HepG2 (cell line): ENCODE data around the gene RIBC1. TPM values are rescaled to one million over a fixed set of nuclear protein-coding genes. Genes with fewer than 3 reads are reported as not detected.

Source experiments
- ATAC-seq: fragments of 200-7000 bp; cut with Tn5 transposase; 3 replicates; pipeline ENCODE4 v1.9.1; 2020; ENCODE audit warnings: mild to moderate bottlenecking, moderate library complexity
- BruUV-seq: library from RNA; stranded (reverse); fragments of 400-500 nt; replicated peaks from 2 replicates; lab custom pipeline; 2021; lab: Mats Ljungman, UMichigan
- CTCF ChIA-PET: fragments of 300-600 bp; formaldehyde crosslinking; extraction: SDS; loops from one replicate; lab custom pipeline; 2021; ENCODE audit warnings: low total read pairs, inconsistent platforms, low intra/inter-chr PET ratio; lab: Yijun Ruan, JAX
- POLR2A ChIA-PET: fragments of 350-600 bp; sonication (Branson Sonifier 250); formaldehyde crosslinking; loops from one replicate; lab custom pipeline; 2020; ENCODE audit warnings: antibody characterized with exemption, inconsistent platforms; lab: Yijun Ruan, JAX
- DNase-seq: peaks from one replicate; pipeline ENCODE4 v3.0.0-alpha.2; 2015; ENCODE audit warnings: low spot score
- FAIRE-seq: peaks from 3 replicates; lab custom pipeline; 2011; peaks lifted over from hg19 to GRCh38; lab: Jason Lieb, UNC
- H2AFZ ChIP-seq: one replicate; pipeline ENCODE4 v1.6.1; 2011; ENCODE audit warnings: low read length, inconsistent platforms
- H3K27ac ChIP-seq: fragments of 300-600 bp; 3 replicates; pipeline ENCODE4 v1.8.0; 2011; ENCODE audit warnings: mixed run types, mild to moderate bottlenecking, mixed read lengths, low read length, inconsistent platforms; ENCODE audit not compliant: insufficient read depth; ENCODE audit errors: extremely low read length
- H3K27me3 ChIP-seq, 2 experiments: fragments of 200-600 bp in 1 of 2; 2 replicates in 1 of 2; 3 replicates in 1 of 2; pipeline versions ENCODE4 v1.6.0 to v1.8.0; 2011; ENCODE audit warnings: low read length in 2 of 2, mild to moderate bottlenecking in 2 of 2, moderate library complexity in 2 of 2, inconsistent platforms in 1 of 2; ENCODE audit not compliant: insufficient read depth in 2 of 2, control insufficient read depth in 1 of 2
- H3K36me3 ChIP-seq, 2 experiments: fragments of 200-600 bp in 1 of 2; replicated peaks in 1 of 2; 2 replicates in 1 of 2; 3 replicates in 1 of 2; pipeline versions ENCODE4 v1.5.1 to v1.8.0; 2011; ENCODE audit warnings: low read length in 2 of 2, inconsistent platforms in 1 of 2; ENCODE audit not compliant: insufficient read depth in 2 of 2, control insufficient read depth in 1 of 2
- H3K4me1 ChIP-seq: 2 replicates; pipeline ENCODE4 v1.5.1; 2012; ENCODE audit warnings: low read length, inconsistent platforms; ENCODE audit not compliant: insufficient read depth
- H3K4me2 ChIP-seq: 2 replicates; pipeline ENCODE4 v1.6.0; 2011; ENCODE audit warnings: low read depth, low read length, inconsistent platforms
- H3K4me3 ChIP-seq, 3 experiments: fragments of 200-600 bp in 1 of 3; sonication (generic), shearing (Covaris generic) in 1 of 3; replicated peaks in 1 of 3; 2 replicates each; pipeline ENCODE4 v1.5.1; 2011 to 2016; ENCODE audit warnings: low read length in 3 of 3, inconsistent platforms in 2 of 3, low read depth in 2 of 3, mild to moderate bottlenecking in 2 of 3, control low read depth in 1 of 3, mixed read lengths in 1 of 3; ENCODE audit not compliant: insufficient read depth in 1 of 3
- H3K79me2 ChIP-seq: one replicate; pipeline ENCODE4 v1.6.1; 2011; ENCODE audit warnings: low read length, inconsistent platforms; ENCODE audit not compliant: insufficient read depth
- H3K9ac ChIP-seq: 2 replicates; pipeline ENCODE4 v1.6.0; 2011; ENCODE audit warnings: mild to moderate bottlenecking, low read depth, low read length, inconsistent platforms; ENCODE audit not compliant: insufficient read depth
- H3K9me3 ChIP-seq: 2 replicates; pipeline ENCODE4 v1.5.1; 2012; ENCODE audit warnings: mild to moderate bottlenecking, low read length
- H4K20me1 ChIP-seq: 2 replicates; pipeline ENCODE4 v1.6.0; 2011; ENCODE audit warnings: inconsistent platforms, mild to moderate bottlenecking, low read length, moderate library complexity; ENCODE audit not compliant: insufficient read depth
- CC2D1A ChIP-seq: sonication (generic); formaldehyde crosslinking; IDR thresholded peaks from 2 replicates; pipeline ENCODE4 v1.8.1; 2023; ENCODE audit warnings: mild to moderate bottlenecking, missing genetic modification reagents
- GTF2F1 ChIP-seq: fragments of 150-350 bp; IDR thresholded peaks from 2 replicates; pipeline ENCODE4 v1.6.1; 2014; ENCODE audit warnings: low read length
- HNRNPUL1 ChIP-seq: fragments of 200-400 bp; formaldehyde crosslinking; IDR thresholded peaks from 2 replicates; pipeline ENCODE4 v1.6.1; 2017; ENCODE audit warnings: low read depth, mild to moderate bottlenecking, low read length, moderate library complexity
- MBD4 ChIP-seq: IDR thresholded peaks from 2 replicates; pipeline ENCODE4 v1.6.1; 2012; ENCODE audit warnings: low read length, inconsistent platforms, borderline replicate concordance
- NR2C2 ChIP-seq: sonication (generic); formaldehyde crosslinking; IDR thresholded peaks from 2 replicates; pipeline ENCODE4 v1.4.0; 2020; ENCODE audit warnings: missing genetic modification reagents, mild to moderate bottlenecking, moderate library complexity, borderline replicate concordance
- RFXAP ChIP-seq: sonication (generic); formaldehyde crosslinking; IDR thresholded peaks from 2 replicates; pipeline ENCODE4 v1.4.0; 2020; ENCODE audit warnings: missing genetic modification reagents, borderline replicate concordance
- RXRB ChIP-seq: IDR thresholded peaks from 2 replicates; pipeline ENCODE4 v1.6.1; 2016; ENCODE audit warnings: borderline replicate concordance, missing genetic modification reagents, missing compliant biosample characterization
- ZFP1 ChIP-seq: IDR thresholded peaks from 2 replicates; pipeline ENCODE4 v1.6.1; 2016
- ZNF451 ChIP-seq: sonication (generic); formaldehyde crosslinking; IDR thresholded peaks from 2 replicates; pipeline ENCODE4 v1.5.0; 2020; ENCODE audit warnings: mild to moderate bottlenecking, missing genetic modification reagents
- ZNF562 ChIP-seq: sonication (generic); formaldehyde crosslinking; IDR thresholded peaks from 2 replicates; pipeline ENCODE4 v1.8.0; 2022; ENCODE audit warnings: missing genetic modification reagents, borderline replicate concordance
- WGBS: methylation state at CpG from one replicate; pipeline ENCODE4 v1.1.6; 2017; ENCODE audit warnings: low lambda C conversion rate; 5-methylcytosine and 5-hydroxymethylcytosine counted together
- in situ Hi-C: cut with HindIII; loops from 2 replicates; pipeline ENCODE4 v1.10.0; 2017; ENCODE audit warnings: low pct_unique_long_range_greater_than_20kb; ENCODE audit not compliant: extremely low pct_ligation_motif_present
- intact Hi-C: fragments of 100-400 bp; cut with micrococcal nuclease; formaldehyde crosslinking; loops from one replicate; pipeline ENCODE4 v1.10.0; 2022; ENCODE audit not compliant: unreplicated experiment
- polyA plus RNA-seq, 8 experiments: library from polyadenylated mRNA; depleted of rRNA in 3 of 8; stranded (reverse) in 7 of 8; unstranded in 1 of 8; fragments of >200 nt; fragmentation: Illumina TruSeq in 4 of 8; extraction: Trizol in 4 of 8; gene quantifications; 2 replicates each; pipeline versions ENCODE4 v1.2.1 to v1.2.3, GENCODE V29; 2011 to 2016; ENCODE audit warnings: low read depth in 4 of 8, missing spikeins in 1 of 8, mixed read lengths in 1 of 8; ENCODE audit not compliant: insufficient read depth in 1 of 8
- total RNA-seq, 5 experiments: library from RNA; depleted of rRNA; stranded (reverse); fragments of >200 nt; fragmentation: Illumina TruSeq; extraction: Trizol; gene quantifications; 2 replicates each; pipeline ENCODE4 v1.2.3, GENCODE V29; 2016; ENCODE audit warnings: low read depth in 1 of 5
- TF ChIP-seq, protein P1 (sequence below): IDR thresholded peaks from 2 replicates; pipeline ENCODE4 v1.6.1; 2016; ENCODE audit warnings: low read depth, missing genetic modification reagents, missing compliant biosample characterization
- TF ChIP-seq, protein P2 (sequence below): sonication (generic); formaldehyde crosslinking; IDR thresholded peaks from 2 replicates; pipeline ENCODE4 v1.8.1; 2023; ENCODE audit warnings: mild to moderate bottlenecking, missing genetic modification reagents
- TF ChIP-seq, protein P3 (sequence below): sonication (generic); formaldehyde crosslinking; IDR thresholded peaks from 2 replicates; pipeline ENCODE4; 2020; ENCODE audit warnings: missing genetic modification reagents, mild to moderate bottlenecking, borderline replicate concordance
- TF ChIP-seq, protein P4 (sequence below): fragments of 450-650 bp; IDR thresholded peaks from 2 replicates; pipeline ENCODE4 v1.6.1; 2017; ENCODE audit warnings: mild to moderate bottlenecking

Gene RIBC1
- total and polyA plus RNA-seq, 2 of the 13 experiments (the other 11 are each of a cell fraction or from before 2014, with no cell fraction given), result 0.55 TPM; not detected in 1

DNA sequence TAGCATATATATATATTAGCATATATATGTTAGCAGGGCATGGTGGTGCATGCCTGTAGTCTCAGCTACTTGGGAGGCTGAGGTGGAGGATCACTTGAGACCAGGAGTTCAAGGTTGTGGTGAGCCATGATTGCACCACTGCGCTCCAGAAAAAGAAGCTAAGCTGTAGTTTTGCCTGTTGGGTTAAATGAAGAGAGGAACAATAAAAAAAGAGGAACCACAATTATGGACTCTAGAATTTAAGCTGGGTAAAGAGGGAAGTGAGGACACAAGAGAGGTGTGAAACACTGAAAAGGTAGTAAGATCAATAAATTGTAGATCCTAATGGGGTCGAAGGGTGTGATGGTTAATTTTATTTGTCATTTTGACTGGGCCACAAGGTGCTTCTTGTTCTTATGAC is 52.0 kb downstream of the RIBC1 start:
- 0% methylated on average over 2 of the region's 2 CpGs for WGBS
- BruUV-seq, result no TSS peak
- CTCF ChIA-PET, result no interaction called here
- TF ChIP-seq ZFP1 (CRISPR knock-in tag) (no peak), RFXAP (CRISPR knock-in tag) (no peak), ZNF562 (CRISPR knock-in tag) (no peak), GTF2F1 (no peak), ZNF451 (CRISPR knock-in tag) (no peak), MBD4 (no peak), HNRNPUL1 (no peak), RXRB (no peak), CC2D1A (CRISPR knock-in tag) (no peak), NR2C2 (CRISPR knock-in tag) (no peak)
- TF ChIP-seq, protein P1, sequence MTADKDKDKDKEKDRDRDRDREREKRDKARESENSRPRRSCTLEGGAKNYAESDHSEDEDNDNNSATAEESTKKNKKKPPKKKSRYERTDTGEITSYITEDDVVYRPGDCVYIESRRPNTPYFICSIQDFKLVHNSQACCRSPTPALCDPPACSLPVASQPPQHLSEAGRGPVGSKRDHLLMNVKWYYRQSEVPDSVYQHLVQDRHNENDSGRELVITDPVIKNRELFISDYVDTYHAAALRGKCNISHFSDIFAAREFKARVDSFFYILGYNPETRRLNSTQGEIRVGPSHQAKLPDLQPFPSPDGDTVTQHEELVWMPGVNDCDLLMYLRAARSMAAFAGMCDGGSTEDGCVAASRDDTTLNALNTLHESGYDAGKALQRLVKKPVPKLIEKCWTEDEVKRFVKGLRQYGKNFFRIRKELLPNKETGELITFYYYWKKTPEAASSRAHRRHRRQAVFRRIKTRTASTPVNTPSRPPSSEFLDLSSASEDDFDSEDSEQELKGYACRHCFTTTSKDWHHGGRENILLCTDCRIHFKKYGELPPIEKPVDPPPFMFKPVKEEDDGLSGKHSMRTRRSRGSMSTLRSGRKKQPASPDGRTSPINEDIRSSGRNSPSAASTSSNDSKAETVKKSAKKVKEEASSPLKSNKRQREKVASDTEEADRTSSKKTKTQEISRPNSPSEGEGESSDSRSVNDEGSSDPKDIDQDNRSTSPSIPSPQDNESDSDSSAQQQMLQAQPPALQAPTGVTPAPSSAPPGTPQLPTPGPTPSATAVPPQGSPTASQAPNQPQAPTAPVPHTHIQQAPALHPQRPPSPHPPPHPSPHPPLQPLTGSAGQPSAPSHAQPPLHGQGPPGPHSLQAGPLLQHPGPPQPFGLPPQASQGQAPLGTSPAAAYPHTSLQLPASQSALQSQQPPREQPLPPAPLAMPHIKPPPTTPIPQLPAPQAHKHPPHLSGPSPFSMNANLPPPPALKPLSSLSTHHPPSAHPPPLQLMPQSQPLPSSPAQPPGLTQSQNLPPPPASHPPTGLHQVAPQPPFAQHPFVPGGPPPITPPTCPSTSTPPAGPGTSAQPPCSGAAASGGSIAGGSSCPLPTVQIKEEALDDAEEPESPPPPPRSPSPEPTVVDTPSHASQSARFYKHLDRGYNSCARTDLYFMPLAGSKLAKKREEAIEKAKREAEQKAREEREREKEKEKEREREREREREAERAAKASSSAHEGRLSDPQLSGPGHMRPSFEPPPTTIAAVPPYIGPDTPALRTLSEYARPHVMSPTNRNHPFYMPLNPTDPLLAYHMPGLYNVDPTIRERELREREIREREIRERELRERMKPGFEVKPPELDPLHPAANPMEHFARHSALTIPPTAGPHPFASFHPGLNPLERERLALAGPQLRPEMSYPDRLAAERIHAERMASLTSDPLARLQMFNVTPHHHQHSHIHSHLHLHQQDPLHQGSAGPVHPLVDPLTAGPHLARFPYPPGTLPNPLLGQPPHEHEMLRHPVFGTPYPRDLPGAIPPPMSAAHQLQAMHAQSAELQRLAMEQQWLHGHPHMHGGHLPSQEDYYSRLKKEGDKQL (CRISPR knock-in tag), result no peak
- TF ChIP-seq, protein P2, sequence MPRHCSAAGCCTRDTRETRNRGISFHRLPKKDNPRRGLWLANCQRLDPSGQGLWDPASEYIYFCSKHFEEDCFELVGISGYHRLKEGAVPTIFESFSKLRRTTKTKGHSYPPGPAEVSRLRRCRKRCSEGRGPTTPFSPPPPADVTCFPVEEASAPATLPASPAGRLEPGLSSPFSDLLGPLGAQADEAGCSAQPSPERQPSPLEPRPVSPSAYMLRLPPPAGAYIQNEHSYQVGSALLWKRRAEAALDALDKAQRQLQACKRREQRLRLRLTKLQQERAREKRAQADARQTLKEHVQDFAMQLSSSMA (CRISPR knock-in tag), result no peak
- TF ChIP-seq, protein P3, sequence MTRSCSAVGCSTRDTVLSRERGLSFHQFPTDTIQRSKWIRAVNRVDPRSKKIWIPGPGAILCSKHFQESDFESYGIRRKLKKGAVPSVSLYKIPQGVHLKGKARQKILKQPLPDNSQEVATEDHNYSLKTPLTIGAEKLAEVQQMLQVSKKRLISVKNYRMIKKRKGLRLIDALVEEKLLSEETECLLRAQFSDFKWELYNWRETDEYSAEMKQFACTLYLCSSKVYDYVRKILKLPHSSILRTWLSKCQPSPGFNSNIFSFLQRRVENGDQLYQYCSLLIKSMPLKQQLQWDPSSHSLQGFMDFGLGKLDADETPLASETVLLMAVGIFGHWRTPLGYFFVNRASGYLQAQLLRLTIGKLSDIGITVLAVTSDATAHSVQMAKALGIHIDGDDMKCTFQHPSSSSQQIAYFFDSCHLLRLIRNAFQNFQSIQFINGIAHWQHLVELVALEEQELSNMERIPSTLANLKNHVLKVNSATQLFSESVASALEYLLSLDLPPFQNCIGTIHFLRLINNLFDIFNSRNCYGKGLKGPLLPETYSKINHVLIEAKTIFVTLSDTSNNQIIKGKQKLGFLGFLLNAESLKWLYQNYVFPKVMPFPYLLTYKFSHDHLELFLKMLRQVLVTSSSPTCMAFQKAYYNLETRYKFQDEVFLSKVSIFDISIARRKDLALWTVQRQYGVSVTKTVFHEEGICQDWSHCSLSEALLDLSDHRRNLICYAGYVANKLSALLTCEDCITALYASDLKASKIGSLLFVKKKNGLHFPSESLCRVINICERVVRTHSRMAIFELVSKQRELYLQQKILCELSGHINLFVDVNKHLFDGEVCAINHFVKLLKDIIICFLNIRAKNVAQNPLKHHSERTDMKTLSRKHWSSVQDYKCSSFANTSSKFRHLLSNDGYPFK (CRISPR knock-in tag), result no peak
- TF ChIP-seq, protein P4, sequence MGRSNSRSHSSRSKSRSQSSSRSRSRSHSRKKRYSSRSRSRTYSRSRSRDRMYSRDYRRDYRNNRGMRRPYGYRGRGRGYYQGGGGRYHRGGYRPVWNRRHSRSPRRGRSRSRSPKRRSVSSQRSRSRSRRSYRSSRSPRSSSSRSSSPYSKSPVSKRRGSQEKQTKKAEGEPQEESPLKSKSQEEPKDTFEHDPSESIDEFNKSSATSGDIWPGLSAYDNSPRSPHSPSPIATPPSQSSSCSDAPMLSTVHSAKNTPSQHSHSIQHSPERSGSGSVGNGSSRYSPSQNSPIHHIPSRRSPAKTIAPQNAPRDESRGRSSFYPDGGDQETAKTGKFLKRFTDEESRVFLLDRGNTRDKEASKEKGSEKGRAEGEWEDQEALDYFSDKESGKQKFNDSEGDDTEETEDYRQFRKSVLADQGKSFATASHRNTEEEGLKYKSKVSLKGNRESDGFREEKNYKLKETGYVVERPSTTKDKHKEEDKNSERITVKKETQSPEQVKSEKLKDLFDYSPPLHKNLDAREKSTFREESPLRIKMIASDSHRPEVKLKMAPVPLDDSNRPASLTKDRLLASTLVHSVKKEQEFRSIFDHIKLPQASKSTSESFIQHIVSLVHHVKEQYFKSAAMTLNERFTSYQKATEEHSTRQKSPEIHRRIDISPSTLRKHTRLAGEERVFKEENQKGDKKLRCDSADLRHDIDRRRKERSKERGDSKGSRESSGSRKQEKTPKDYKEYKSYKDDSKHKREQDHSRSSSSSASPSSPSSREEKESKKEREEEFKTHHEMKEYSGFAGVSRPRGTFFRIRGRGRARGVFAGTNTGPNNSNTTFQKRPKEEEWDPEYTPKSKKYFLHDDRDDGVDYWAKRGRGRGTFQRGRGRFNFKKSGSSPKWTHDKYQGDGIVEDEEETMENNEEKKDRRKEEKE, result no peak

More for the DNA sequence above, 52.0 kb downstream of the RIBC1 start:
- in situ Hi-C loops (no loop called here), intact Hi-C loops (no loop called here)
- Histone ChIP-seq H3K36me3 (no peaks in the 10 kb centered on the region), H3K9me3 (no peaks in the 10 kb centered on the region), H4K20me1 (no peaks in the 10 kb centered on the region), H3K4me1 (no peaks in the 10 kb centered on the region), H3K4me3 (no peak overlapping the region), H3K27me3 (no peaks in the 10 kb centered on the region), H2AFZ (no peak overlapping the region), H3K4me2 (no peak overlapping the region), H3K9ac (no peak overlapping the region), H3K79me2 (no peaks in the 10 kb centered on the region), H3K27ac (no peak overlapping the region)
- ATAC-seq, result no peak
- DNase-seq, result no peak
- no peak for FAIRE-seq
- POLR2A ChIA-PET, result no interaction called here
